ENCODE results near the gene ZNF853. TPM values are rescaled to one million over a fixed set of nuclear protein-coding genes. Genes with fewer than 3 reads are reported as not detected.

ZNF853 gene
- polyA plus RNA-seq, 1 of the 3 experiments (the other 2 are of a cell fraction): 15.9 TPM

GRCh38 chr7:6621195-6622133 lies 6.1 kb downstream of the ZNF853 start:
- Histone ChIP-seq H3K79me2 (ENCODE audit: insufficient read depth) (no peaks in the 10 kb centered on the region), H3K9me2 (no peaks in the 10 kb centered on the region), H3F3A (replicated peaks; ENCODE audit: insufficient read depth) (peaks cover 3% of the 10 kb centered on the region), H4K20me1 (ENCODE audit: insufficient read depth) (no peaks in the 10 kb centered on the region), H2AFZ (ENCODE audit: low read depth) (no peak overlapping the region), H3K9ac (no peak overlapping the region), H3K36me3 (replicated peaks in 1 of 2; ENCODE audit: control insufficient read depth in 1 of 2, insufficient read depth in 2 of 2, low read length in 1 of 2) (peaks cover 0 to 22% of the 10 kb centered on the region in 2 experiments), H3K27ac (ENCODE audit: low read depth in 2 of 2, low read length in 1 of 2) (no peak overlapping the region), H3K4me2 (no peak overlapping the region), H3K4me3 (ENCODE audit: low read depth in 2 of 2, low read length in 1 of 2) (no peak overlapping the region), H3K27me3 (ENCODE audit: insufficient read depth) (no peaks in the 10 kb centered on the region), H3K4me1 (ENCODE audit: control insufficient read depth in 1 of 2, insufficient read depth in 2 of 2, low read depth in 1 of 2, low read length in 1 of 2) (peaks cover 0 to 8% of the 10 kb centered on the region in 2 experiments; a peak in 1 of 4 replicates), H3K9me3 (no peaks in the 10 kb centered on the region)
- TF ChIP-seq ELF1 (IDR thresholded peaks at IDR 0.05): no peak
- no peak for TF ChIP-seq TAF1 (IDR thresholded peaks at IDR 0.05; ENCODE audit: borderline replicate concordance, low read depth, low read length)
- TF ChIP-seq NRF1 (IDR thresholded peaks at IDR 0.05; ENCODE audit: low read depth, low read length): no peak
- TF ChIP-seq TEAD4 (IDR thresholded peaks at IDR 0.05; ENCODE audit: borderline replicate concordance, insufficient read depth): no peak
- no peak for TF ChIP-seq CHD2 (IDR thresholded peaks at IDR 0.05; ENCODE audit: low read length, partially characterized antibody)
- TF ChIP-seq FOSL2 (IDR thresholded peaks at IDR 0.05; ENCODE audit: borderline replicate concordance, low read depth): no peak
- no peak for TF ChIP-seq MXI1 (IDR thresholded peaks at IDR 0.05; ENCODE audit: low read depth, low read length)
- no peak for TF ChIP-seq GABPA (IDR thresholded peaks at IDR 0.05; ENCODE audit: low read depth)
- TF ChIP-seq, protein P1, sequence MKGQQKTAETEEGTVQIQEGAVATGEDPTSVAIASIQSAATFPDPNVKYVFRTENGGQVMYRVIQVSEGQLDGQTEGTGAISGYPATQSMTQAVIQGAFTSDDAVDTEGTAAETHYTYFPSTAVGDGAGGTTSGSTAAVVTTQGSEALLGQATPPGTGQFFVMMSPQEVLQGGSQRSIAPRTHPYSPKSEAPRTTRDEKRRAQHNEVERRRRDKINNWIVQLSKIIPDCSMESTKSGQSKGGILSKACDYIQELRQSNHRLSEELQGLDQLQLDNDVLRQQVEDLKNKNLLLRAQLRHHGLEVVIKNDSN (IDR thresholded peaks at IDR 0.05; ENCODE audit: borderline replicate concordance, low read depth): no peak
- TF ChIP-seq GATA2 (CRISPR knock-in tag; IDR thresholded peaks at IDR 0.05): no peak
- no peak for TF ChIP-seq EZH2phosphoT487 (IDR thresholded peaks at IDR 0.05; ENCODE audit: borderline replicate concordance, low read depth)
- TF ChIP-seq MEF2A (IDR thresholded peaks at IDR 0.05; ENCODE audit: borderline replicate concordance, low read depth): no peak
- no peak for TF ChIP-seq EP300 (IDR thresholded peaks at IDR 0.05; ENCODE audit: borderline replicate concordance in 1 of 2, low read depth in 1 of 2, low read length in 1 of 2)
- no peak for TF ChIP-seq IRF3 (IDR thresholded peaks at IDR 0.05; ENCODE audit: low read depth, low read length)
- TF ChIP-seq REST (IDR thresholded peaks at IDR 0.05; ENCODE audit: low read depth, low read length): no peak
- TF ChIP-seq SMC3 (IDR thresholded peaks at IDR 0.05; ENCODE audit: low read depth, low read length): no peak
- no peak for TF ChIP-seq RFX5 (IDR thresholded peaks at IDR 0.05; ENCODE audit: low read length)
- no peak for TF ChIP-seq NFIC (IDR thresholded peaks at IDR 0.05; ENCODE audit: borderline replicate concordance)
- ChIA-PET POLR2A (no interaction called here), CTCF (interaction anchor here (0.7 to 1.6 kb wide), 3 partner anchors 17 to 309 kb away, joined by 3 to 4 read pairs (median 4); partner anchors contain the start of gene INTS15)
- WGBS (ENCODE audit: low lambda C conversion rate): 96% methylated on average over 20 of the region's 20 CpGs
- DNase-seq: no peak
